Activated naive CD8-positive, alpha-beta T cell treated with anti-CD3 and anti-CD28 coated beads, Interleukin-2, amount 50 U/mL, for 24 hours (primary cell): ENCODE measurements around the gene TMEM178B.
"Not testable (repeated sequence)": the region's sequence is repeated elsewhere in the genome, so short reads cannot be mapped to it uniquely, and the experiment has no call there.

Experiments
- ATAC-seq: fragments of 150-1000 bp; cut with Tn5 transposase; one replicate; pipeline ENCODE4 v1.10.0; 2021
- DNase-seq: peaks from one replicate; pipeline ENCODE4 v3.0.0; 2021
- H3K27ac Mint-ChIP-seq: one replicate; pipeline ENCODE4 v1.8.0; 2021; ENCODE audit warnings: mild to moderate bottlenecking, mixed read lengths
- H3K27me3 Mint-ChIP-seq: one replicate; pipeline ENCODE4 v1.8.0; 2021; ENCODE audit warnings: mixed read lengths
- H3K36me3 Mint-ChIP-seq: one replicate; pipeline ENCODE4 v1.8.0; 2021; ENCODE audit warnings: low read depth, mixed read lengths
- H3K4me1 Mint-ChIP-seq: one replicate; pipeline ENCODE4 v1.8.0; 2021; ENCODE audit warnings: mixed read lengths
- H3K4me3 Mint-ChIP-seq: one replicate; pipeline ENCODE4 v1.8.0; 2021; ENCODE audit warnings: mild to moderate bottlenecking, moderate library complexity, mixed read lengths
- H3K9me3 Mint-ChIP-seq: one replicate; pipeline ENCODE4 v1.8.0; 2021; ENCODE audit warnings: mixed read lengths

Gene TMEM178B

GRCh38 chr7:141073641-141074161 is at the start of gene TMEM178B:
TSS of gene TMEM178B (plus strand) at chr7:141074064.
- Mint-ChIP-seq H3K4me3 (peak within 1 kb of the TSS; percentile 68), H3K36me3 (no peaks in the 10 kb centered on the region), H3K27me3 (peaks cover 44% of the 10 kb centered on the region), H3K27ac (no peak within 1 kb of the TSS), H3K4me1 (peaks cover 20% of the 10 kb centered on the region), H3K9me3 (no peaks in the 10 kb centered on the region)
- ATAC-seq (peak; percentile 13), DNase-seq (peak; percentile 23)

- Mint-ChIP-seq H3K27ac (no peak overlapping the region), H3K4me1 (peaks cover 9% of the 10 kb centered on the region), H3K27me3 (peaks cover 16% of the 10 kb centered on the region), H3K9me3 (peaks cover 35% of the 10 kb centered on the region), H3K36me3 (peaks cover 2% of the 10 kb centered on the region), H3K4me3 (no peak overlapping the region)
- DNase-seq (no peak), ATAC-seq (no peak)
Measured at GRCh38 chr7:141024668-141025067, 49.2 kb upstream of the TMEM178B start.

- Mint-ChIP-seq H3K4me1 (peaks cover 9% of the 10 kb centered on the region), H3K4me3 (no peak overlapping the region), H3K36me3 (peaks cover 3% of the 10 kb centered on the region), H3K27me3 (peaks cover 16% of the 10 kb centered on the region), H3K27ac (no peak overlapping the region), H3K9me3 (peaks cover 36% of the 10 kb centered on the region)
- ATAC-seq (no peak), DNase-seq (no peak)
Measured at GRCh38 chr7:141027043-141027442, 46.8 kb upstream of the TMEM178B start.

DNA sequence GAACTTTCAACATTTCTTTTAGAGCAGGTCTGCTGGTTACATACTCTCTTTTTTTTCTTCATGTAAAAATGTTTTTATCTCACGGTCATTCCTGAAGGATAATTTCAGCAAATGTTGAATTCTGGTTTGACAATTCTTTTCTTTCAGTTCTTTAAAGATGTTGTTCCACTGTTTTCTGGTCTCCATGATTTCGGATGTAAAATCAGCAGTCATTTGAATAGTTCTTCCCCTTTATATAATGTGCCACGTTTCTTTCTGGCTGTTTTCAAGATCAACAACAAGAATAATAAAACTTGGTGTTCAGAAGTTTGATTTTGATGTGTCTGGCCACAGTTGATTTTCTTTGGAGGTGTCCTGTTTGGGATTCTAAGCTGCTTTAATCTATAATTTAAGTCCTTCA is 45.1 kb upstream of the TMEM178B start:
- peaks cover 1% of the 10 kb centered on the region for H3K4me1 Mint-ChIP-seq
- DNase-seq (no peak), ATAC-seq (no peak)
- peaks cover 34% of the 10 kb centered on the region for H3K9me3 Mint-ChIP-seq
- H3K36me3 Mint-ChIP-seq = peaks cover 3% of the 10 kb centered on the region
- H3K27ac Mint-ChIP-seq = no peak overlapping the region
- H3K27me3 Mint-ChIP-seq = peaks cover 20% of the 10 kb centered on the region
- H3K4me3 Mint-ChIP-seq = no peak overlapping the region

DNA sequence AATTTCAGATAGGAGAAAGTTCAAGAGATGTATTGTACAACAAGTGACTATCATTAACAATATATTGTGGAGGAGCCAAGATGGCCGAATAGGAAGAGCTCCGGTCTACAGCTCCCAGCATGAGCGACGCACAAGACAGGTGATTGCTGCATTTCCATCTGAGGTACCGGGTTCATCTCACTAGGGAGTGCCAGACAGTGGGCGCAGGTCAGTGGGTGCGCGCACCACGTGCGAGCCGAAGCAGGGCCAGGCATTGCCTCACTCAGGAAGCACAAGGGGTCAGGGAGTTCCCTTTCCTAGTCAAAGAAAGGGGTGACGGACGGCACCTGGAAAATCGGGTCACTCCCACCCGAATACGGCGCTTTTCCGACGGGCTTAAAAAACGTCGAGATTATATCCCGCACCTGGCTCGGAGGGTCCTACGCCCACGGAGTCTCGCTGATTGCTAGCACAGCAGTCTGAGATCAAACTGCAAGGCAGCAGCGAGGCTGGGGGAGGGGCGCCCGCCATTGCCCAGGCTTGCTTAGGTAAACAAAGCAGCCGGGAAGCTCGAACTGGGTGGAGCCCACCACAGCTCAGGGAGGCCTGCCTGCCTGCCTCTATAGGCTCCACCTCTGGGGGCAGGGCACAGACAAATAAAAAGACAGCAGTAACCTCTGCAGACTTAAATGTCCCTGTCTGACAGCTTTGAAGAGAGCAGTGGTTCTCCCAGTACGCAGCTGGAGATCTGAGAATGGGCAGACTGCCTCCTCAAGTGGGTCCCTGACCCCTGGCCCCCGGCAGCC is 41.1 kb upstream of the TMEM178B start:
- H3K4me3 Mint-ChIP-seq, DNase-seq, ATAC-seq, H3K36me3 Mint-ChIP-seq, H3K27ac Mint-ChIP-seq, H3K4me1 Mint-ChIP-seq: not testable (repeated sequence)
- H3K27me3 Mint-ChIP-seq = peaks cover 23% of the 10 kb centered on the region
- peaks cover 13% of the 10 kb centered on the region for H3K9me3 Mint-ChIP-seq

DNA sequence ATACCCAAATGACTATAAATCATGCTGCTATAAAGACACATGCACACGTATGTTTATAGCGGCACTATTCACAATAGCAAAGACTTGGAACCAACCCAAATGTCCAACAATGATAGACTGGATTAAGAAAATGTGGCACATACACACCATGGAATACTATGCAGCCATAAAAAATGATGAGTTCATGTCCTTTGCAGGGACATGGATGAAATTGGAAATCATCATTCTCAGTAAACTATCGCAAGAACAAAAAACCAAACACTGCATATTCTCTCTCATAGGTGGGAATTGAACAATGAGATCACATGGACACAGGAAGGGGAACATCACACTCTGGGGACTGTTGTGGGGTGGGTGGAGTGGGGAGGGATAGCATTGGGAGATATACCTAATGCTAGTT is 35.8 kb upstream of the TMEM178B start:
- H3K27ac Mint-ChIP-seq, H3K4me1 Mint-ChIP-seq, H3K9me3 Mint-ChIP-seq, H3K36me3 Mint-ChIP-seq, H3K4me3 Mint-ChIP-seq, ATAC-seq, DNase-seq: not testable (repeated sequence)
- peaks cover 13% of the 10 kb centered on the region for H3K27me3 Mint-ChIP-seq

GRCh38 chr7:141039376-141039775 is 34.5 kb upstream of the TMEM178B start:
- no peak for DNase-seq
- no peak overlapping the region for H3K4me3 Mint-ChIP-seq
- no peaks in the 10 kb centered on the region for H3K9me3 Mint-ChIP-seq
- no peaks in the 10 kb centered on the region for H3K4me1 Mint-ChIP-seq
- H3K27me3 Mint-ChIP-seq = peaks cover 16% of the 10 kb centered on the region
- H3K27ac Mint-ChIP-seq = no peak overlapping the region
- peaks cover 1% of the 10 kb centered on the region for H3K36me3 Mint-ChIP-seq
- no peak for ATAC-seq

- no peak overlapping the region for H3K27ac Mint-ChIP-seq
- no peaks in the 10 kb centered on the region for H3K36me3 Mint-ChIP-seq
- no peak overlapping the region for H3K4me3 Mint-ChIP-seq
- no peaks in the 10 kb centered on the region for H3K4me1 Mint-ChIP-seq
- DNase-seq (no peak), ATAC-seq (no peak)
- no peaks in the 10 kb centered on the region for H3K9me3 Mint-ChIP-seq
- peaks cover 23% of the 10 kb centered on the region for H3K27me3 Mint-ChIP-seq
Measured at GRCh38 chr7:141042222-141043193, 31.4 kb upstream of the TMEM178B start.

DNA sequence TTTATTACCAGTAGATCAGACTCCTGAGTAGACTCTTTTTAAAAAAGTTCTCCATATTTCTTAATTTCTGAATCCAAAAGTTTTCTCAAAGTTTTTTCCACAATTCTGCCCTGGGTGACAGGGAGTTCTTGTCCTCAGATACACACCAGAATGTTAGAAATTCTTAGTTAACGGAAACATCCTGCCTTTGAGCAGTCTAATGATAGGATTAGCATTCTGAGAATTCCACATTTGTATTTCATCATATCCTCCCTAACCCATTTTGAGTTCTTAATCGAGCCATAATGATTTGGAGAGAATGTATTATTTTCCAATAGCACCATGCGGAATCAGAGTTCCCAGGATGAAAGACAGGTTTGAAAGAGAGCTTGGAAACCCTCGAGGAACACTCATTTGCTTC is 30.2 kb upstream of the TMEM178B start:
- Mint-ChIP-seq H3K27me3 (peaks cover 26% of the 10 kb centered on the region), H3K9me3 (no peaks in the 10 kb centered on the region), H3K27ac (no peak overlapping the region), H3K4me3 (no peak overlapping the region), H3K4me1 (no peaks in the 10 kb centered on the region), H3K36me3 (no peaks in the 10 kb centered on the region)
- no peak for ATAC-seq
- no peak for DNase-seq

DNA sequence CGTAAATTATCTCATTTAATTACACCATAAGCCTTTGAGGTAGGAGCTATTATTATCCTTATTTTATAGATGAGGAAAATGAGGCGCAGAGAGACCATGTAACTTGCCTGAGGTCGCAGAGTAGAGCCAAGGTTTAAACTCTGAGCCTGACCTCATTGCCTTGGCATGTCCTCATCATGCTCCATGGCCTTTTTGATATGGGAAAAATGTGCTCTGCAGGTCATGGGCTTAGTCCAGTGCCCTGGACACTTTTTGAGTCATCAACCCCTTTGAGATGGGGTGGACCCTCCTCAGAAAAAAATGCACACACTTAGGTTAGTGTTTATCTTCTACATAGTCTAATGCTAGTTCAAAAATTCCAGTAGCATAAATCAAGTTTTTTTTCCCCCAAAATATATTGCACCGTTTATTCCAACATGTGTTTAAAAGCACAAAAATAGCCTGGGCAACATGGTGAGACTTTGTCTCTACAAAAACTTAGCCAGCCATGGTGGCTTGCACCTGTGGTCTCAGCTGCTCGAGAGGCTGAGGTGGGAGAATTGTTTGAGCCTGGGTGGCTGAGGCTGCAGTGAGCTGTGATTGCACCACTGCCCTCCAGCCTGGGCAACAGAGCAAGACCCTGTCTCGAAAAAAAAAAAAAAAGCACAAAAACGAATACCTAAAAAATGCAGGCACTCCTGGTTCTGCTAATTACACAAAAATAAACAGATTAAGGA is 28.6 kb upstream of the TMEM178B start:
- Mint-ChIP-seq H3K27me3 (peaks cover 23% of the 10 kb centered on the region), H3K4me1 (no peaks in the 10 kb centered on the region)
- no peak for ATAC-seq

DNA sequence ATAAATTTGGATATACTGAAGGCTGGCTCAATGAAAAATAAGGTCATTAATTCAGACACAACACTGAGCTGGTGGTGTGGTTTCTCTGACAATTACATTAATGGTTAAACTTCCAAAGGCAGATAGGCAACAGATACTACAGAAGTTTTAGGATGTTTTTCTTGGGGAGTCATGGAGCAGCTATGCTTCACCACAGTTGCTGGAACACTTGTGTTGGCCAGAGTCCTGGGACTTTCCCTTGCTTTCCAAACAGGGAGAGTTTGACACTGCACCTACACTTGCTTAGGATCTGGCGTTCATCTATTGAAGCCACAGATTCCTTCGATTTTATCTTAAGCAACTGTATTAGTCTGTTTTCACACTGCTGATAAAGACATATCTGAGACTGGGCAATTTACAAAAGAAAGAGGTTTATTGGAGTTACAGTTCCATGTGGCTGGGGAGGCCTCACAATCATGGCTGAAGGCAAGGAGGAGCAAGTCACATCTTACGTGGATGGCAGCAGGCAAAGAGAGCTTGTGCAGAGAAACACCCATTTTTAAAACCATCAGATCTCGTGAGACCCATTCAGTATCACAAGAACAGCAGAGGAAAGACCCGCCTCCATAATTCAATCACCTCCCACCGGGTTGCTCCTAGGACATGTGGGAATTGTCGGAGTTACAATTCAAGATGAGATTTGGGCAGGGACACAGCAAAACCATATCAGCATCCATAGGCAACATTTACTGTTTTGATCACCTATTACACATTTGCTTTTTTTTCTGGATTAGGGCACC is 27.8 kb upstream of the TMEM178B start:
- no peaks in the 10 kb centered on the region for H3K9me3 Mint-ChIP-seq
- peaks cover 19% of the 10 kb centered on the region for H3K27me3 Mint-ChIP-seq
- no peak overlapping the region for H3K4me3 Mint-ChIP-seq
- H3K27ac Mint-ChIP-seq = no peak overlapping the region
- H3K4me1 Mint-ChIP-seq = no peaks in the 10 kb centered on the region
- DNase-seq (no peak), ATAC-seq (no peak)
- H3K36me3 Mint-ChIP-seq = no peaks in the 10 kb centered on the region

More for the DNA sequence above, 28.6 kb upstream of the TMEM178B start:
- no peak for DNase-seq
- no peaks in the 10 kb centered on the region for H3K9me3 Mint-ChIP-seq
- no peaks in the 10 kb centered on the region for H3K36me3 Mint-ChIP-seq
- H3K4me3 Mint-ChIP-seq = no peak overlapping the region
- no peak overlapping the region for H3K27ac Mint-ChIP-seq

DNA sequence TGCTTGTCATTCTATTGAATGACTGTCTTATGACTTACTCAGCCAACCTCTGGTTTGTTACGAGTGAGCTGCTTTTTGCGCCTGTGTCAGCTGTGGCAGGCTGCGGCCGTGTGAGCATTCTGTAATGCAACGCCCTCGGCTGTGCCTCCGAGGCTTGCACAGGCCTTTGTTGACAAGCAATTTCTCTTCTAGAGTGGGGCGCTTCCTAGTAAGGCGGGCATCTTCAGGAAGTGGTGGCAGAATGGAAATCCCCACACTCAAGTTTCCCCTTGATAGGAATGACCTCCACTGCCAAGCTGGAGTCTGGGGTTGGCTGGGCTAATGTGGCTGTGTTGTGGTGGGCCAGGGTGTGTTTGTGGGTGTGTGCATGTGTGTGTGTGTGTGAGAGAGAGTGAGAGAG is 20.2 kb upstream of the TMEM178B start:
- Mint-ChIP-seq H3K27ac (peak overlapping the region; percentile 79), H3K36me3 (no peaks in the 10 kb centered on the region), H3K4me1 (peaks cover 19% of the 10 kb centered on the region), H3K27me3 (peaks cover 4% of the 10 kb centered on the region), H3K4me3 (peak overlapping the region; percentile 44), H3K9me3 (peaks cover 6% of the 10 kb centered on the region)
- peak; percentile 94 for ATAC-seq
- peak; percentile 49 for DNase-seq

DNA sequence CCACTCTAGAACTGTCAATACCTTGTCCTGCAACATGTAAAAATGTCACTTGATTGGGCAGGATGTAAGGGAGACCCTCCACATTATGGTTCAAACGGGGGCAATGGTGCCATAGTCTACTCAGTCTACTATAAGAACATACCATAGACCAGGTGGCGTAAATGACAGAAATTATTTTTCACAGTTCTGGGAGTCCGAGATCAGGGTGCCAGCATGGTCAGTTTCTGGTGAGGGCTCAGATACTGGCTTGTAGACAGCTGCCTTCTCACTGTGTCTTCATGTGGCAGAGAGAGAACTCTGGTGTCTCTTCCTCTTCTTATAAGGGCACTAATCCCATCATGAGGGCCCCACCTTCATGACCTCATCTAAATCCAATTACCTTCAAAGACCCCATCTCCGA is 18.7 kb upstream of the TMEM178B start:
- Mint-ChIP-seq H3K27ac (no peak overlapping the region), H3K36me3 (no peaks in the 10 kb centered on the region), H3K4me1 (peaks cover 19% of the 10 kb centered on the region), H3K27me3 (peaks cover 4% of the 10 kb centered on the region), H3K4me3 (no peak overlapping the region), H3K9me3 (peaks cover 6% of the 10 kb centered on the region)
- ATAC-seq (no peak), DNase-seq (no peak)
